ENCODE results near the gene CERT1.

The CERT1 gene

DNA sequence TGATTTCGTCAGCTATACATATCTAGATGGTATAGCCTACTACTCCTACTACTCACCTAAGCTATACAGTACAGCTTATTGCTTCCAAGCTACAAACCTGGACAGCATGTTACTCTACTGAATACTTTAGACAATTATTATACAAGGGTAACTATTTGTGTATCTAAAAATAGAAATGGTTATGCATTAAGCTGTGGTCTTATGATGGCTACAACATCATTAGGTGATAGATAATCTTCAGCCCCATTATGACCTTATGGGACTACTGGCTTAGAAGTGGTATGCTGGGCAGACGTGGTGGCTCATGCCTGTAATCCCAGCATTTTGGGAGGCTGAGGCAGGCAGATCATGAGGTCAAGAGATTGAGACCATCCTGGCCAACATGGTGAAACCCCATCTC, 40.2 kb downstream of the CERT1 start:
- no peak for DNase-seq

DNA sequence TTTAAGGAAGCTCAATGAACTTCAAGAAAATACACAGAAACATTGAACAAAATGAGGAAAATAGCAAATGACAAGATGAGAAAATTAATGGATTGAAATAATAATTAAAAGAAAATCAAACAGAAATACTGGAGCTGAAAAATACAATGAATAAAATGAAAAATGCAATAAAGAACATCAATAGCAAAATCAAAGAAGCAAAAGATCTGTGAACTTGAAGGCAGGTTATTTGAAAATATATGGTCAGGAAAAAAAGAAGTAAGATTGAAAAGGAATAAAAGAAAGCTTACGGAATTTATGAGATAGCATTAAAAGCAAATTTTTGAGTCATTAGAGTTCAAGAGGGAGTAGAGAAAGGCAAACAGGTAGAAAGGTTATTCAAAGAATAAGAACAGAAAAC, 42.4 kb downstream of the CERT1 start:
- DNase-seq: no peak

DNA sequence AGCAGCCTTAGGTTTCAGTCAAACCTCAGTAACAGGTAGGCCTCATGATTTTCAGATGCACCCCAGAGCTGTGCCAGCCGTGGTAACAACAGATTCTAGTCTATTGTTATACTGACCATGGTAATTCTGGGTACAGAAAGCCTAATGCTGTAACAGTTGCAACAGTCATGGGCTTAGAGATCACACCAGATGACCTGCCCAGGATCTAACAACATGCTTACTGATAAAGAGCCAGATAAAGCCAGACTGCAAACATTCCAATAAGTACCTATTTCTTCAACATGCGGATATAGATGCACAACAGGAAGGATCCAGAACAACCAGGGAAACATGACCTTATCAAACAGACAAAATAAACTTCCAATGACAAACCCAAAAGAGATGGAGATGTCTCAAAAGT, 42.8 kb downstream of the CERT1 start:
- no peak for DNase-seq

DNA sequence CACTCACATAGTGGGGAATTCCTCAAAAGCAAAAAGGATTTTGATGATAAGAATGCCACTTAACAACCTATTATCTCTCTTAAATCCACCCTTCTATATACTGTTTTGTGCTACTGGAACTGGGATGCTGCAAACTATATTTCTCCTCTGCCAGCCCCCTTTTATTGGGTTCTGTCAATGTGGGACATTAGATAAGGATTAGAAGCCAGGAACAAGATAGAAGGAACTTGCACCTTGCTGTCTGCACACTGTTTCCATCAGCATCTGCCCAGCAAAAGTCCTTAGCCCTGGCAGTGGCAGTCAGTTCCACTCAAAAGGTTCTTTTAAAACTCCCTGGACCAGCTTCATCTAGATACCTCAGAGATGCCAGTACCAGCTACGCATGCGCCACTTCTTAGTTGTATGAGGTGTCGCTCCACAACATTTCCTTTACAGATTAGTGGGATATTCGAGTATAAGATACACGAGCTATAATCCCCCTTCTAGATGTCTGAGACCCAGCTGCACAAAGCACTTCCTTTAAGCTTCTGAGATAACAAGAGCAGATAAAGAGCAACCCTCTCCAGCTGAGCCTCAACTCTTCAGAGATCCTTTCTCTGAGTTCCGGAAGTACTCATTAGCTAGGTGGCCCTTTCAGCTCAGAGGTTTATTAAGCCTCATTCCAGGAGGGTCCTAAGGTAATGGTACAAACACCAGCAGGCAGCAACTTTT, 45.3 kb downstream of the CERT1 start:
- no peak for DNase-seq

DNA sequence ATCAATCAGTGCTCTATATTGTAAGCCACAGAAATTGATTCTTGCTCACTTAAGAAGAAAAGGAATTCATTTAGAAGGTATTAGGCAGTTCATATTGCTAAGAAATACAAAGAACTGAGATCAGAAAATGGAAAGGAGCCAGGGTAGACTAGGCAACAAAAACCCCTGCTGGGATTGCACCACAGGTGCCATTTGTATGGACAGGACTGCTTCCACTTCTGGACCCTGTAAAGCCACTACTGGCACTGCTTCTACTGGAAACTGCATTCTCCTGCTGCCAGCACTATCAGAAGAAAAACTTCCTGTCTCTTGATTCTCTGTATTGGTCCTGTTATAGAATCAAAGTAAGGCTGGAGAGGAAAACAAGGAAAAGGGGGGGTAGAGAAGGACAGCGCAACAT, 45.9 kb downstream of the CERT1 start:
- no peak for DNase-seq

DNA sequence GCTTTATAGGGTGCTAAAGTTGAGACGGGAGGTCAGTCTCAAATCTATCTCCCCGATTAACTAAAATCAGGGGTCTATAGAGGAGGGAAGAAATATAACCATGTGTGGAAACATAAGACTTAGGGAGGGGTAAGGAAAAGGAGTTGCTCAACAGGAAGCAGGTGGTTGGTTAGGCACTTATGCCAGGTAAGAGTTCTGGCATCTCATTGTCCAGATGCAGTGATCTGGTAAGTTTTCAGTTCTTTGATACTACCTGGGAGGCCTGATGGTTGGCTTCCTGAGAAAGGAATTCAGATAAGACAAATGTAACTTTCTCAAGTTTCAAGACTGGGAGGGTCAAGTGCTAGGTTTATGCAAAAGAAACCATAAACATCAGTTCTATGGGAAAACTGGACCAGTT, 47.7 kb downstream of the CERT1 start:
- DNase-seq: no peak

DNA sequence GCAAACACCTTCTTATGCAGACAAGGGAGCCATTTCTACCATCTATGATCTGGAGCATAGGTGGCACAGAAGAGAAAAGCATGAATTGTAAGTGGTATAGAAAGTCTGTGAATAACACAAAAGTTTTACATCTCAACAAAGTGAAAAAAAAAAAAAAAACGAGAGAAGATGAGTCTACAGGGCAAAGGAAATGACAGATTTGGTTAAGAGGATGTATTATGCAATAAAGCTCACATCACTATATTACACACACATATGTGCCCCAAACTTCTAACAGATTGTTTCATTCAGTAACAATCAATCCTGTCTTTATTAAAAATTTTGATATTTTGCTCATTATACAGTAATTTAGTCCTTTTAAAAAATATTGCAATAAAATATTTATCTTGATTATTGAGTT, 49.8 kb downstream of the CERT1 start:
- no peak for DNase-seq

DNA sequence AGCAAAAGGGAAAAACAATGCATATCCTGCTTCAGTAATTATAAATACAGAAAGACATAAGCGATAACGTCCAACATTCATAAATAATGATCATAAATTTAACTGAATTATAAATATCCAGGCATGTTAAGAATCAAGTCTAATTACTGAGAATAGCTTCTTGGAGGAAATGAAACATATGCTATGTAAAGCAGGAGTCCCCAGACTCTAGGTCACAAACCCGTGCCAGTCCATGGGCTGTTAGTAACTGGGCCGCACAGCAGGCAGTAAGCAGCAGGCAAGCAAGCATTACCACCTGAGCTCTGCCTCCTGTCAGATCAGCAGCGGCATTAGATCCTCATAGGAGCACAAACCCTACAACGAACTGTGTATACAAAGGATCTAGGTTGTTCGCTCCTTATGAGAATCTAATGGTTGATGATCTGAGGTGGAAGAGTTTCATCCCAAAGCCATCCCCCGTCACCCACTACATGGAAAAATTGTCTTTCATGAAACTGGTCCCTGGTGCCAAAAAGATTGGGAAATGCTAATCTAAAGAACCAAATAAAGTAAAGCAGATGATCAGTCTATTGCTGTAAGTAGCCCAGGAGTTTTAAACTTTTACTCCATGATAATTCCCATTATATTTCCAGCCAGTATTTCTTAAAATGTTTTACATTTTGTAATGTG, 50.4 kb downstream of the CERT1 start:
- no peak for DNase-seq

DNA sequence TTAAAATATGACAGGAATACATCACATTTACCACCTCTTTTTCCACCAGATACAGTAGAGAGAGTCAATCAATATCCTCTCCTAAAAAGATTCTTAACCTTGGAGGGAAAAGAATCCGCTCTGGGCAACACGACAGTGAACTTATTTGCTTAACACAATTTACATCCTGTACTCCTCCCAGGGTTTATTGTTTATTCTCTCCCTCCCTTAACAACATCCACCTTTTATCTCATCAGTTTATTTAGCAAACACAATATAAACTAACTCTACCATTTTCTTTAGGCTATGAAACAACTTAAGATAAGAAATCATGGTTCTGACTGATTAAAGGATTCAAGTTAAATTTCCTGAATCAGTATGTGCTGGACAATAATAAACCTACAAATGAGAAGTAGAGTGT, 50.9 kb downstream of the CERT1 start:
- no peak for DNase-seq

DNA sequence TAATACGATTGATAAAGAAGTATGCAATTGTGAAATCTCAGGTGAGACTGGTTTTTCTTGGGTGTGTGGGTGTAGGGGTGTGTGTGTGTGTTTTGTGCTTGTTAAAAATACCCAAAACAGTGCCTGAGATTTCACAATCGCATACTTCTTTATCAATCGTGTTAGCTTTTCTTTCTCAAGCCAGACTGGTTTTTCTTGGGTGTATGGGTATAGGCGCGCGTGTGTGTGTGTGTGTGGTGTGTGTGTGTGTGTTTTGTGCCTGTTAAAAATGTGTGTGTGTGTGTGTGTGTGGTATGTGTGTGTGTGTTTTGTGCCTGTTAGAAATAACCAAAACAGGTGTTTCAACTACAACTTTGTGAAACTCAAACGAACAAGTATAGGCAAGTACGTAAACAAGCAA, 53.7 kb downstream of the CERT1 start:
- no peak for DNase-seq

DNA sequence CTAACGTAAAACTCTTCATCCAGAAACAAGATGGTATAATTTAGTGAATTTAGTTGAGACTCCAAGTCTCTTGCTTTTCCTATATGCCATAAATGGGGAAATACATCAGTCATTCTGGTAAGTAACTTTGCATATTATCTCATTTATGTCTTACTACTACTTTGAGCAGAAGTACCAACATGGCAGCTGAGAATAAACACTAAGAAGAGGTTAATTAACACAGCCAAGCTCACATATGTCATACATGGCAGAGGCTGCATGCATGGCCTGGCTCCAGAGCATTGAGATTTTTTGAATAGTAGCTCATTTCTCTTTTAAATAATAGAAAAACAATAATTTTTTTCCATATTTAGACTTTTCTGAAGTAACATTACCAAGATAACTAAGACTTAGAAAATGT, 54.3 kb downstream of the CERT1 start:
- DNase-seq: no peak

DNA sequence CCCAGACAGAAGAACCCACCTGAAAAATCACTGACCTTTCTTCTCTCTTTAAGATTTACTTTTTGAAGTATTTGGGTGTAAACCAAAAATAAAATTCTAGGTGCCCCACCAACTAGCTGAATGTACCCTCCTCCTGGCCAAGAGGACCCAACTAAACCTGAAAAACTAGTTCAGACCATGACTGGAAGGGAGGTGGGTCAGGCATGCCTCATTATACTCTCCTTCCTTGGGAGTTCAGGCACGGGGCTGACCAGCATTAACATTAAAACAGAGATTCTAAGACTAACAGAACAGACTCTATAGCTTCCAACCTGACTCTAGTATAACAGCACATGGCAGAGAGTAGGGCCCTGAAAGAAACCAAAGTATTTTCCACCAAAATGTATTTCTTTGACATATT, 61.4 kb downstream of the CERT1 start:
- no peak for DNase-seq

DNA sequence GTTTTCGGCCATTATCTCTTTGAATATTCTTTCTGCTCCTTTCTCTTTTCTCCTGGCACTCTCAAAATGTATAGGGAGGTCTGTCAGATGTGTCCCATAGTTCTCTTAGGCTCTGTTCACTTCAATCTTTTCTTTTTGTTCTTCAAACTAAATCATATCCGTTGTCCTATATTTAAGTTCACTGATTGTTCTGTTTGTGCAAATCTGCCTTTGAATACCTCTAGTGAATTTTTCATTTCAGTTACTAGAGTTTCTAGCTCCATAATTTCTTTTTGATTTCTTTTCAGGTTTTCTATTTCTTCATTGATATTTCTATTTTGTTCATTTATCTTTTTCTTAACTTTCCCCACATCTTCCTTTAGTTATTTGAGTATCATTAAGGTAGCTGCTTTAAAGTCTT, 65.4 kb downstream of the CERT1 start:
- DNase-seq: no peak

DNA sequence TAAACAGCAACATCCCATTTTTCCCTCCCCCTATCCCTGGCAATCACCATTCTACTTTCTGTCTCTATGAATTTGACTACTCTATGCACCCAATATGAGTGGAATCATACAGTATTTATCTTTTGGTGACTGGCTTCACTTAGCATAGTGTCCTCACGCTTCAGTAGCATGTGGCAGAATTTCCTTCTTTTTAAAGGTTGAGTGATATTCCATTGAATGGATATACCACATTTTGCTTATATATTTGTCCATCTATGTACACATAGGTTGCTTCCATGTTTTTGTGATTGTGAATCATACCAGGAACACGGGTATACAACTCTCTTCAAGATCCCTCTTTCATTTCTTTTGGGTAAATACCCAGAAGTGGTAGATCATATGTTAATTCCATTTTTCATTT, 69.9 kb downstream of the CERT1 start:
- no peak for DNase-seq

DNA sequence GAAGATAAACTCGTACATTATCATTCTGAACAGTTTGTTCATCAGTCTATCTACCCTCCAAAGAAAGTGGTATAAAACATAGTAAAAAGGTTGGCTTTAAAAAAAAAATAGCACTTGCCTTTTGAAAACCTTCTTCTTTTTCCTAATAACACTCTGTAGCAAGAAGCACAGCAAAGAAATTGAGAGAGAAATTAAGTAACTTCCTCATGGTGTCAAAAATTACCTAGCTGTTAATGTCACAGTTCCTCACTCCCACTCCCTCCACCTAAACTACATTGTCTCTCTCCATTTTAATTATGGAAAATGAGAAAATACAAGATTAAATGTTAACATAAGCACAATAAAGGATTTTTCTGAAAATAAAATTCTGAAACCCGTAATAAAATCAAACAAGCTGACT, 72.2 kb downstream of the CERT1 start:
- no peak for DNase-seq

DNA sequence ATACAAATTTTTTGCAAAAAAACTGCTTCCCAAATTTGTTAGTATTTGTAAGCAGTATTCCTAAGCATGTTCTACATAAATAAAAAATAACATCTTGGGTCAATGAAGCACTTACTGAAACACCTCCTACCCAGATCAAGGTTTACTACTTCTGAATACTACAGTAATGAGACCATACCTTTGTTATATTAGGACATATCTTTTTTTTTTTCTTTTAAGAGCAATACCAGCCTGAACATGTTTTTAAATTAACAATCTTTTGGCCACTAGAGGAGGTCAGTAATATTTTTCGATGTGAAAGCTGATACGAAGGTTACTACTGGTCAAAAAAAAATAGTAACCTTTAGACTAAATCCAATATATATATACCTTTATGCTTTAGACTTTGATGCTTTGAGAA, 72.7 kb downstream of the CERT1 start:
- no peak for DNase-seq

DNA sequence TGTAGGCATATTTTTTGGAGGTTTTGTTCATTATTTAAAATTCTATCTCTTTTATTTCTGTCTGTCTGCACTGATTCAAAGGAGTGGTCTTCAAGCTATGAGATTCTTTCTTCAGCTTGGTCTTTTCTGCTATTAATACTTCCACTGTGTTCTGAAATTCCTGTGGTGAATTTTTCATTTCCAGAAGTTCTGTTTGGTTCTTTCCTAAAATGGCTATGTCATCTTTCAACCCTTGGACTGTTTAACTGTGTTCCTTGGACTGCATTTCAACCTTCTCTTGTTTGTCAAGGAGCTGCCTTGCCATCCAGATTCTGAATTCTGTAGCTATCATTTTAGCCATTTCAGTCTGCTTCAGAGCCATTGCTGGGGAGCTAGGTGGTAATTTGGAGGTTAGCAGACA, 76.3 kb downstream of the CERT1 start:
- no peak for DNase-seq

DNA sequence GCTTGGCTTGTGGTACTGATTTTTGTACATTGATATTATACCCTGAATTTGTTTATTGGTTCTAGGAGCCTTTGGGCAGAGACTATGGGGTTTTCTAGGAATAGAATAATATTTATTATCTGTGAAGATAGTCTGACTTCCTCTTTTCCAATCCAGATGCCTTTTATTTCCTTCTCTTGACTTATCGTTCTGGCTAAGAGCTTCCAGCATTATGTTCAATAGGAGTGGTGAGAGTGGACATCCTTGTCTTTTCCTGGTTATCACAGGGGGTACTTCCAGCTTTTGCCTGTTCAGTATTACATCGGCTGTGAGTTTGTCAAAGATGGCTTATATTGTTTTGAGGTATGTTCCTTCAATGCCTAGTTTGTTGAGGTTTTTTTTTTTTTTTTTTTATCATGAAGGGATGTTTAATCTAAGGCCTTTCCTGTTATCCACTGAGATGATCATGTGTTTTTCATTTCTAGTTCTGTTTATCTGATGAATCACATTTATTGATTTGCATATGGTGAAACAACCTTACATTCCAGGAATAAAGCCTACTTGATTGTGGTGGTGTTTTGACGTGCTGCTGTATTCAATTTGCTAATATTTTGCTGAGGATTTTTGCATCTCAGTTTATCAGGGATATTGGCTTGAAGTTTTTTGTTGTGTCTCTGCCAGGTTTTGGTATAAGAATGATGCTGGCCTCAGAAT, 77.5 kb downstream of the CERT1 start:
- DNase-seq: no peak

DNA sequence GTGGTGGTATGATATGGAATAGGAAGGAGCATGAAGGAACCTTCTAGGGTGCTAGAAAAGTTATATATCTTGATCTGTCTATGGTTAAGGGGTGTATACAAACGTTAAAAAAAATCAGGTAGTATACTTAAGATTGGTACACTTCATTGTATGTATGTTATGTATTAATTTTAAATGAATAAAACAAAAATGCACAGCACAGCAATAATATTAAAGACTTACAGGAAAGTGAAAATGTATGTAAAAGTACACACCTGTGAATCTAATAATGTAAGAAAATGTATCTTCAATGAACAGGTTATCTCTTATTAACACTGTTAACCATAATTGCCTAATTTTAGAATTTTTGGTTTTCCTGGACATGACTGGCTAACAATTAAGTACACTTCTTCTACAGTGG, 97.2 kb downstream of the CERT1 start:
- no peak for DNase-seq

DNA sequence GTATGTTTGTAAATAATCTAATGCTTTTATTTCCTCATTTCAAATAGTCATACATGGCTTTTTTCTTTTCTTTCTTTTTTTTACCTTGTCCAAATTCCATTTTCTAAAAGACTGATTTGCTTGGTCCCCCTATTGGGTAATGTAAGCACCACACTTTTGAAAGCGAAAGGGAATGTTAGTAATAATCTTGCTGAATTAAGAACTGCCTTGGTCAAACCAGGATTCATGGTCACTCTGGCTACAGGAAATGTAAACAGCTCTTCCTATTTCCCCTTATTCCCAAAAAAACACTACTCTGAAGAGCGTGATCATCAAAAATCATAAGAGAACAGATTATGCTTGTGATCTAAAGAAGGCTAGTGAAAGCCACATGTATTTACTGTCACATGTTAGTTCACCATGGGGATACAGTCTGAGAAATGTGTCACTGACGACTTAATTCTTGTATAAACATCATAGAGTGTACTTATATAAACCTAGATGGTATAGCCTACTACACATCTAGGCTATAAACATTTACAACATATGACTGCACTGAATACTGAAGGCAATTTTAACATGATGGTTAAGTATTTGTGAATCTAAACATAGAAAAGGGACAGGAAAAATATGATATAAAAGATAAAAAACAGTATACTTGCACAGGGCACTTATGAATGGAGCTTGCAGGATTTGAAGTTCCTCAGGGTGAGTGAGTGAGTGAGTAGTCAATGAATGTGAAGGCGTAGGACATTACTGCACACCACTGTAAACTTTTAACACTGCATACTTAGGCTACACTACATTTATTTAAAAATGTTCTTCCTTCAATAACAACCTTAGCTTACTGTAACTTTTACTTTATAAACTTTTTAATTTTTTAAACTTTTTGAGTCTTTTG, 99.1 kb downstream of the CERT1 start:
- no peak for DNase-seq

DNA sequence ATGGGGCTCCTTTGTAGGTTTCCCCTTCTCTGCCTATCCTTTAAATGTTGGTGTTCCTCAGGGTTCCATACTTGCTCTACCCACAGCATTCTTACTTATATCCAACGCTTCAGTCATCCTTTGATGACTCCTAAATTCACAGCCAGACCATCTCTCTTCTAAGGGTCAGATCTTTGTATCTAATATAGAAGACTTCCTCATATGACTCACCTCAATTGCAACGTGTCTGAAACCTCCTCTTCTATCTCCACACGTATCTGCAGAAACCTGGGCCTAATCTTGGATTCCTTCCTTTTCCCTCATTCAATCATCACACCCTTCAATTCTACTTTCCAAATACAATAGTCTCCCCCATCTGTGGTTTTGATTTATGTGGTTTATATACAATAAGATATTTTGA, 106.1 kb downstream of the CERT1 start:
- DNase-seq: no peak

DNA sequence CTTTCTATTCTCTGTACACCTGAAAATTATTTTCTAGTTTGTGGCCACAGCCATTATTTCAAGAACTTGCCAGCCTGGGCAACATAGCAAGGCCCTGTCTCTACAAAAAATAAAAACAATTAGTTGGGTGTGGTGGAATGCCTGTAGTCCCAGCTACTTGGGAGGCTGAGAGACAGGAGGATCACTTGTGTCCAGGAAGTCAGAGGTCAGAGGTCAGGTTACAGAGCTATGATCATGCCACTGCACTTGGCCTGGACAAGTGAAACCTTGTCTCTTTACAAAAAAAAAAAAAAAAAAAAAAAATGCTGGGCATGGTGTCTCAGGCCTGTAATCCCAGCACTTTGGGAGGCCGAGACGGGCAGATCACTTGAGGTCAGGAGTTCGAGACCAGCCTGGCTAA, 116.2 kb downstream of the CERT1 start:
- no peak for DNase-seq

DNA sequence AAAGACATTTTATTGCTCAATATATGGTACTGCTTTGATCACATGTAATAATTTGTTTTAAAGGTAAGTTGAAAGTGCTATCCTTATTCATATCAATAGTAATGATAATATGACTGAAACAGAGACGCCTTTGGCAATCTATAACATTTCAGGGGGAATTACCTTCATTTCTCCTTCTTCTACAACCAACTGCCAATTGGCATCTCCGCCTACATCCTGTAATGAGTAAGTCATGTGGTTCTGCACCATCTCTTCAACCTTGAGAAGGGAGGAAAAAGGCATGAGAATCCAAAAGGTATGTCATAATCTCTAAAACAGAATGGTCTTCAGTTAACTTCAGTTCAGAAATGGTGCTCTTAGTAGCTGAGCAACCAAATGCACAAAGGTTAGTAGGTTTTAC, 122.0 kb downstream of the CERT1 start:
- DNase-seq: peak; percentile 22

DNA sequence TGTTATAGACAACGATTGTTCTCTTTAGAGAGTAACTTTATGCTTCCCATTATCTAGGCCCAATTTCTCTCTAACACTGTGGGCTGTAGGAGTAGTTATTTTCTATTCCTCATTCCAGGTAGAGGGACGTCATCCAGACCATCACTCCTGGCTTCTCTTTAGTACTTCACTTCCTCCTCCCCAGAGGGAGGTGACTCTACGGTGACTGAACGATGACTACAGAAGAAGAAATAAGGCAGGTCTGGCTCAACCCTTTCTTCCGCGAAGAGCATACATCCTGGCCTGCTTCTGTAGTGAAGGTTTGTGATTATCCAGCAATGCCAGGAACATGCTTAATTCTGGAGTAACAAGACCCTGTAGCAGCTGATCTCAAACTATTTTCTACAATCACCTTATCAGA, 123.6 kb downstream of the CERT1 start:
- no peak for DNase-seq
